Measurements from ENCODE around the gene TSC22D4. TPM values are rescaled to one million over a fixed set of nuclear protein-coding genes. Genes with fewer than 3 reads are reported as not detected.

The TSC22D4 gene
- total and polyA plus RNA-seq, 9 of the 15 experiments (the other 6 are each of a cell fraction or from before 2014, with no cell fraction given) = 0.37 to 107 (median 28.7) TPM

GRCh38 chr7:100506356-100506923 lies 27.4 kb upstream of the TSC22D4 start (continued):
- TF ChIP-seq TFAP4 (CRISPR knock-in tag; IDR thresholded peaks at IDR 0.05; ENCODE audit: borderline replicate concordance) (0 out of 2 replicates have a peak, but pooled peaks have one; percentile 21), ZNF324 (CRISPR knock-in tag; IDR thresholded peaks at IDR 0.05) (no peak), RCOR1 (IDR thresholded peaks at IDR 0.05; ENCODE audit: borderline replicate concordance in 1 of 2, low read depth in 2 of 2, low read length in 2 of 2) (peak in 1 of 2 experiments; percentile 95; a peak in 2 of 4 replicates), ZSCAN32 (CRISPR knock-in tag; IDR thresholded peaks at IDR 0.05) (no peak), POU5F1 (IDR thresholded peaks at IDR 0.05; ENCODE audit: borderline replicate concordance, low read depth, low read length, partially characterized antibody) (no peak), TRIM24 (IDR thresholded peaks at IDR 0.05) (no peak), NEUROD1 (IDR thresholded peaks at IDR 0.05; ENCODE audit: borderline replicate concordance, low read depth, low read length, partially characterized antibody) (peak; percentile 88), TBP (optimal IDR thresholded peaks at IDR 0.05; ENCODE audit: low read depth, low read length) (peak; percentile 23), YY1 (IDR thresholded peaks at IDR 0.05; ENCODE audit: borderline replicate concordance in 1 of 3, control insufficient read depth in 1 of 3, extremely low read depth in 1 of 3, insufficient read depth in 3 of 3, insufficient read length in 1 of 3, insufficient replicate concordance in 2 of 3, low read depth in 1 of 3, low read length in 2 of 3) (no peak), ARNT (IDR thresholded peaks at IDR 0.05) (0 out of 4 replicates have a peak, but pooled peaks of 1 of the 2 experiments have one; percentile 57), FOXJ3 (CRISPR knock-in tag; IDR thresholded peaks at IDR 0.05) (peak; percentile 55), HDAC2 (IDR thresholded peaks at IDR 0.05) (peak; percentile 52; the same call in 1 of the 2 replicates)
- TF ChIP-seq, protein P1, sequence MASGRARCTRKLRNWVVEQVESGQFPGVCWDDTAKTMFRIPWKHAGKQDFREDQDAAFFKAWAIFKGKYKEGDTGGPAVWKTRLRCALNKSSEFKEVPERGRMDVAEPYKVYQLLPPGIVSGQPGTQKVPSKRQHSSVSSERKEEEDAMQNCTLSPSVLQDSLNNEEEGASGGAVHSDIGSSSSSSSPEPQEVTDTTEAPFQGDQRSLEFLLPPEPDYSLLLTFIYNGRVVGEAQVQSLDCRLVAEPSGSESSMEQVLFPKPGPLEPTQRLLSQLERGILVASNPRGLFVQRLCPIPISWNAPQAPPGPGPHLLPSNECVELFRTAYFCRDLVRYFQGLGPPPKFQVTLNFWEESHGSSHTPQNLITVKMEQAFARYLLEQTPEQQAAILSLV (tag; IDR thresholded peaks at IDR 0.05) = no peak
- TF ChIP-seq, protein P2, sequence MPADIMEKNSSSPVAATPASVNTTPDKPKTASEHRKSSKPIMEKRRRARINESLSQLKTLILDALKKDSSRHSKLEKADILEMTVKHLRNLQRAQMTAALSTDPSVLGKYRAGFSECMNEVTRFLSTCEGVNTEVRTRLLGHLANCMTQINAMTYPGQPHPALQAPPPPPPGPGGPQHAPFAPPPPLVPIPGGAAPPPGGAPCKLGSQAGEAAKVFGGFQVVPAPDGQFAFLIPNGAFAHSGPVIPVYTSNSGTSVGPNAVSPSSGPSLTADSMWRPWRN (IDR thresholded peaks at IDR 0.05; ENCODE audit: low read depth) = no peak
- TF ChIP-seq, protein P3, sequence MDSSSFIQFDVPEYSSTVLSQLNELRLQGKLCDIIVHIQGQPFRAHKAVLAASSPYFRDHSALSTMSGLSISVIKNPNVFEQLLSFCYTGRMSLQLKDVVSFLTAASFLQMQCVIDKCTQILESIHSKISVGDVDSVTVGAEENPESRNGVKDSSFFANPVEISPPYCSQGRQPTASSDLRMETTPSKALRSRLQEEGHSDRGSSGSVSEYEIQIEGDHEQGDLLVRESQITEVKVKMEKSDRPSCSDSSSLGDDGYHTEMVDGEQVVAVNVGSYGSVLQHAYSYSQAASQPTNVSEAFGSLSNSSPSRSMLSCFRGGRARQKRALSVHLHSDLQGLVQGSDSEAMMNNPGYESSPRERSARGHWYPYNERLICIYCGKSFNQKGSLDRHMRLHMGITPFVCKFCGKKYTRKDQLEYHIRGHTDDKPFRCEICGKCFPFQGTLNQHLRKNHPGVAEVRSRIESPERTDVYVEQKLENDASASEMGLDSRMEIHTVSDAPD (CRISPR knock-in tag; IDR thresholded peaks at IDR 0.05) = no peak
- TF ChIP-seq, protein P4, sequence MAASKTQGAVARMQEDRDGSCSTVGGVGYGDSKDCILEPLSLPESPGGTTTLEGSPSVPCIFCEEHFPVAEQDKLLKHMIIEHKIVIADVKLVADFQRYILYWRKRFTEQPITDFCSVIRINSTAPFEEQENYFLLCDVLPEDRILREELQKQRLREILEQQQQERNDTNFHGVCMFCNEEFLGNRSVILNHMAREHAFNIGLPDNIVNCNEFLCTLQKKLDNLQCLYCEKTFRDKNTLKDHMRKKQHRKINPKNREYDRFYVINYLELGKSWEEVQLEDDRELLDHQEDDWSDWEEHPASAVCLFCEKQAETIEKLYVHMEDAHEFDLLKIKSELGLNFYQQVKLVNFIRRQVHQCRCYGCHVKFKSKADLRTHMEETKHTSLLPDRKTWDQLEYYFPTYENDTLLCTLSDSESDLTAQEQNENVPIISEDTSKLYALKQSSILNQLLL (CRISPR knock-in tag; IDR thresholded peaks at IDR 0.05; ENCODE audit: borderline replicate concordance) = no peak
- TF ChIP-seq, protein P5, sequence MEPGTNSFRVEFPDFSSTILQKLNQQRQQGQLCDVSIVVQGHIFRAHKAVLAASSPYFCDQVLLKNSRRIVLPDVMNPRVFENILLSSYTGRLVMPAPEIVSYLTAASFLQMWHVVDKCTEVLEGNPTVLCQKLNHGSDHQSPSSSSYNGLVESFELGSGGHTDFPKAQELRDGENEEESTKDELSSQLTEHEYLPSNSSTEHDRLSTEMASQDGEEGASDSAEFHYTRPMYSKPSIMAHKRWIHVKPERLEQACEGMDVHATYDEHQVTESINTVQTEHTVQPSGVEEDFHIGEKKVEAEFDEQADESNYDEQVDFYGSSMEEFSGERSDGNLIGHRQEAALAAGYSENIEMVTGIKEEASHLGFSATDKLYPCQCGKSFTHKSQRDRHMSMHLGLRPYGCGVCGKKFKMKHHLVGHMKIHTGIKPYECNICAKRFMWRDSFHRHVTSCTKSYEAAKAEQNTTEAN (CRISPR knock-in tag; IDR thresholded peaks at IDR 0.05) = no peak
- TF ChIP-seq, protein P6, sequence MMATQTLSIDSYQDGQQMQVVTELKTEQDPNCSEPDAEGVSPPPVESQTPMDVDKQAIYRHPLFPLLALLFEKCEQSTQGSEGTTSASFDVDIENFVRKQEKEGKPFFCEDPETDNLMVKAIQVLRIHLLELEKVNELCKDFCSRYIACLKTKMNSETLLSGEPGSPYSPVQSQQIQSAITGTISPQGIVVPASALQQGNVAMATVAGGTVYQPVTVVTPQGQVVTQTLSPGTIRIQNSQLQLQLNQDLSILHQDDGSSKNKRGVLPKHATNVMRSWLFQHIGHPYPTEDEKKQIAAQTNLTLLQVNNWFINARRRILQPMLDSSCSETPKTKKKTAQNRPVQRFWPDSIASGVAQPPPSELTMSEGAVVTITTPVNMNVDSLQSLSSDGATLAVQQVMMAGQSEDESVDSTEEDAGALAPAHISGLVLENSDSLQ (IDR thresholded peaks at IDR 0.05) = peak; percentile 95

All from K562 (cell line).